Measurements from ENCODE around the gene TCFL5.
A peak's percentile ranks its signal among the peaks of the same experiment; 100 is the strongest.
"Not testable (repeated sequence)": the region's sequence is repeated elsewhere in the genome, so short reads cannot be mapped to it uniquely, and the experiment has no call there.

TCFL5 gene

GRCh38 chr20:62852841-62853240 lies 8.8 kb downstream of the TCFL5 start:
- DNase-seq: no peak

- DNase-seq: no peak
Measured at GRCh38 chr20:62852196-62852595, 9.4 kb downstream of the TCFL5 start.

- no peak for DNase-seq
Measured at GRCh38 chr20:62850333-62850974, 11.2 kb downstream of the TCFL5 start.

GRCh38 chr20:62849431-62849830 lies 12.2 kb downstream of the TCFL5 start:
- no peak for DNase-seq

GRCh38 chr20:62848917-62849316 lies 12.7 kb downstream of the TCFL5 start:
- DNase-seq: not testable (repeated sequence)

- DNase-seq: no peak
Measured at GRCh38 chr20:62846166-62846890, 15.3 kb downstream of the TCFL5 start.

GRCh38 chr20:62845416-62846160 lies 16.0 kb downstream of the TCFL5 start:
- DNase-seq: no peak

- DNase-seq: no peak
Measured at GRCh38 chr20:62844182-62844581, 17.4 kb downstream of the TCFL5 start.

- DNase-seq: no peak
Measured at GRCh38 chr20:62843656-62844055, 18.0 kb downstream of the TCFL5 start.

GRCh38 chr20:62841705-62842212 lies 19.9 kb downstream of the TCFL5 start:
- no peak for DNase-seq

- DNase-seq: peak; percentile 25
Measured at GRCh38 chr20:62840244-62841197, 21.1 kb downstream of the TCFL5 start.

- no peak for DNase-seq
Measured at GRCh38 chr20:62839816-62840215, 21.8 kb downstream of the TCFL5 start.

- DNase-seq: no peak
Measured at GRCh38 chr20:62839261-62839660, 22.4 kb downstream of the TCFL5 start.

- no peak for DNase-seq
Measured at GRCh38 chr20:62838128-62838891, 23.3 kb downstream of the TCFL5 start.

- DNase-seq: no peak
Measured at GRCh38 chr20:62837790-62838127, 23.9 kb downstream of the TCFL5 start.

- no peak for DNase-seq
Measured at GRCh38 chr20:62836967-62837490, 24.6 kb downstream of the TCFL5 start.

GRCh38 chr20:62835931-62836861 lies 25.4 kb downstream of the TCFL5 start:
- DNase-seq: no peak

- no peak for DNase-seq
Measured at GRCh38 chr20:62834967-62835730, 26.5 kb downstream of the TCFL5 start.

GRCh38 chr20:62832951-62833391 lies 28.7 kb downstream of the TCFL5 start:
- no peak for DNase-seq

All from retina (tissue), 1 donor.